Memory B cell (primary cell): ENCODE data around the gene KRTAP10-4.
A peak's percentile ranks its signal among the peaks of the same experiment; 100 is the strongest.

Experiments used
- ATAC-seq: fragments of 150-1000 bp; cut with Tn5 transposase; 2 replicates; pipeline ENCODE4 v1.10.0; 2021; ENCODE audit warnings: low read depth, mild to moderate bottlenecking, moderate library complexity
- DNase-seq, 2 donors: peaks; one replicate each; pipeline ENCODE4 v3.0.0; 2022; ENCODE audit warnings: low spot score in 2 of 2
- H3K27ac Mint-ChIP-seq: one replicate; pipeline ENCODE4 v1.8.0; 2022; ENCODE audit warnings: mild to moderate bottlenecking, moderate library complexity, mixed read lengths
- H3K27me3 Mint-ChIP-seq: one replicate; pipeline ENCODE4 v1.8.0; 2022; ENCODE audit warnings: mixed read lengths
- H3K36me3 Mint-ChIP-seq: one replicate; pipeline ENCODE4 v1.8.0; 2022; ENCODE audit warnings: mild to moderate bottlenecking, mixed read lengths
- H3K4me1 Mint-ChIP-seq: one replicate; pipeline ENCODE4 v1.8.0; 2022; ENCODE audit warnings: mixed read lengths
- H3K4me3 Mint-ChIP-seq: one replicate; pipeline ENCODE4 v1.8.0; 2022; ENCODE audit warnings: mild to moderate bottlenecking, moderate library complexity, mixed read lengths
- H3K9me3 Mint-ChIP-seq: one replicate; pipeline ENCODE4 v1.8.0; 2022; ENCODE audit warnings: mixed read lengths

The KRTAP10-4 gene

GRCh38 chr21:44558695-44559094, 14.8 kb upstream of the KRTAP10-4 start, which contains the start of gene KRTAP10-3:
KRTAP10-3 (minus strand) TSS chr21:44558795; CDS start chr21:44558715, 80 bp downstream.
- Mint-ChIP-seq H3K4me3 (no peak within 1 kb of the TSS), H3K4me1 (peaks cover 11% of the 10 kb centered on the region), H3K9me3 (peaks cover 22% of the 10 kb centered on the region), H3K27me3 (peaks cover 14% of the 10 kb centered on the region), H3K27ac (peak within 1 kb of the TSS; percentile 39), H3K36me3 (peaks cover 15% of the 10 kb centered on the region)
- no peak for ATAC-seq
- no peak for DNase-seq

GRCh38 chr21:44564099-44564498, 9.4 kb upstream of the KRTAP10-4 start:
- peaks cover 22% of the 10 kb centered on the region for H3K9me3 Mint-ChIP-seq
- H3K4me1 Mint-ChIP-seq: peaks cover 22% of the 10 kb centered on the region
- no peak overlapping the region for H3K4me3 Mint-ChIP-seq
- H3K27ac Mint-ChIP-seq: peak overlapping the region; percentile 90
- peaks cover 10% of the 10 kb centered on the region for H3K36me3 Mint-ChIP-seq
- ATAC-seq (no peak), DNase-seq (no peak)
- H3K27me3 Mint-ChIP-seq: peaks cover 2% of the 10 kb centered on the region

DNA sequence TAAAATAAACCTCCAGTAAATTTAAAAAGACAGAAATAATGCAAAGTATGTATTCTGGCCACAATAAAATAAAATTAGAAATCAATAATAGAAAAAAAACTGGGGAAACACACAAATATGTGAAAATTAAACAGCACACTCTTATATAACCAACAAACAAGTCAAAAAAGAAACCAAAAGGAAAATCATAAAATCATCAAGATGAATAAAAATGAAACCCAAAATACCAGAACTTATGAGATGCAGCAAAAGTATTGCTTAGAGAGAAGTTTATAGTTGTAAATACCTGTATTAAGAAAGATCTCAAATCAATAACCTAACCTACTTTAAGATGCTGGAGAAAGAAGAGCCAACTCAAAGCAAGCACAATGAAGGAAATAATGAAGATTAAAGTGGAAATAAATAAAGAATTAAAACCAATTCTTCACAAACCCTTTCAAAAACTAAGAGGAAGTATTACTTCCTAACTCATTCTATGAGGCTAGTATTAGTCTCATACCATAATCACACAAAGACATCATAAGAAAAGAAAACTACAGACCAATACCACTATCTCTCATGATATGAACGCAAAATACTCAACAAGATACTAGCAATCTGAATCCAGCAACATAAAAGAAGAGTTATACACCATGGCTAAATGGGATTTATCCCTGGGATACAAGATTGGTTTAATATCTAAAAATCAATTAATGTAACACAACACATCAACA, 8.5 kb upstream of the KRTAP10-4 start:
- Mint-ChIP-seq H3K9me3 (peaks cover 20% of the 10 kb centered on the region), H3K36me3 (peaks cover 8% of the 10 kb centered on the region), H3K4me3 (peak overlapping the region; percentile 30), H3K27me3 (peaks cover 1% of the 10 kb centered on the region), H3K27ac (peak overlapping the region; percentile 90), H3K4me1 (peaks cover 22% of the 10 kb centered on the region)
- DNase-seq (peak in 1 of 2 donors; percentile 8), ATAC-seq (peak; percentile 69)

- H3K27ac Mint-ChIP-seq: peak overlapping the region; percentile 64
- peaks cover 6% of the 10 kb centered on the region for H3K36me3 Mint-ChIP-seq
- peaks cover 1% of the 10 kb centered on the region for H3K27me3 Mint-ChIP-seq
- H3K4me1 Mint-ChIP-seq: peaks cover 20% of the 10 kb centered on the region
- peaks cover 13% of the 10 kb centered on the region for H3K9me3 Mint-ChIP-seq
- no peak for DNase-seq
- peak; percentile 72 for ATAC-seq
- H3K4me3 Mint-ChIP-seq: no peak overlapping the region
Observed at GRCh38 chr21:44566403-44566802, 7.1 kb upstream of the KRTAP10-4 start.

- H3K4me3 Mint-ChIP-seq: no peak overlapping the region
- peaks cover 3% of the 10 kb centered on the region for H3K36me3 Mint-ChIP-seq
- H3K27me3 Mint-ChIP-seq: peaks cover 8% of the 10 kb centered on the region
- ATAC-seq (no peak), DNase-seq (no peak)
- peaks cover 7% of the 10 kb centered on the region for H3K9me3 Mint-ChIP-seq
- H3K4me1 Mint-ChIP-seq: peaks cover 15% of the 10 kb centered on the region
- peak overlapping the region; percentile 64 for H3K27ac Mint-ChIP-seq
Observed at GRCh38 chr21:44567481-44568171, 5.9 kb upstream of the KRTAP10-4 start.

- DNase-seq (no peak), ATAC-seq (no peak)
- Mint-ChIP-seq H3K27ac (no peak overlapping the region), H3K4me3 (no peak overlapping the region), H3K36me3 (peaks cover 1% of the 10 kb centered on the region), H3K4me1 (peaks cover 15% of the 10 kb centered on the region), H3K9me3 (peaks cover 3% of the 10 kb centered on the region), H3K27me3 (peaks cover 8% of the 10 kb centered on the region)
Observed at GRCh38 chr21:44568261-44568660, 5.3 kb upstream of the KRTAP10-4 start.

GRCh38 chr21:44568667-44569556, 4.6 kb upstream of the KRTAP10-4 start:
- no peak overlapping the region for H3K4me3 Mint-ChIP-seq
- no peak for ATAC-seq

DNA sequence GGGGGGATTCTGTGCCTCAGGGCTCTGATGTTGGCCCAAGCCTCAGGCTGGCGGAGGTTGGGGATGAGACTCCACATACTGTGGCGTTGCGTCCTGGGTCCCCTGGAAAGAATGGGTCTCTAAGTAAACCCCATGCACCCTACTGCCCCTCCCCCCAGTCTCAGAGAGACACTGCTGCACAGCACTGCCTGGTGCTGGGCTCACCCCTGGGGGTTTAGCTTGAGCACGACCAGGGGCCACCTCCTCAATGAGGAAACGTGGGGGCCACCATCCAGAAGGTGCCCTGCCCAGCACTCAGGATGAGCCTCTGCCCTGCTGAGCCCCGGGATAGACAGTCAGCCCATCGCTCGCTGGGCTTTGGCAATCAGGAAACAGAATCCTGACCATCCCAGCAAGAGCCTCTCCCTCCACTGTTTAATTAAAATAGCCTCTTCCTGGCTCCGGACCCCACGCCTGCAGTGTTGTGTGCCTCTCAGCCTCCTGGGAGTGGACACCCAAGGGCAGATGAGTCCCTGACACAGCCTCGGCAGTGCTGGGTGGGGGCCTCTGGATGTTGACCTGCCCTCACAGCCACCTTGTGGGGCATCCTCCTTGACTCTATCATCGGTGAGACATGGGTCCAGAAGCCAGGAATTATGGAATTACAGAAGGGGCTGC, 3.5 kb upstream of the KRTAP10-4 start:
- Mint-ChIP-seq H3K4me3 (no peak overlapping the region), H3K4me1 (peaks cover 13% of the 10 kb centered on the region), H3K27ac (no peak overlapping the region), H3K27me3 (peaks cover 15% of the 10 kb centered on the region), H3K36me3 (peaks cover 1% of the 10 kb centered on the region), H3K9me3 (peaks cover 2% of the 10 kb centered on the region)
- no peak for DNase-seq
- ATAC-seq: no peak

More at GRCh38 chr21:44568667-44569556, 4.6 kb upstream of the KRTAP10-4 start:
- DNase-seq: no peak
- peak overlapping the region; percentile 43 for H3K27ac Mint-ChIP-seq
- H3K36me3 Mint-ChIP-seq: peaks cover 1% of the 10 kb centered on the region
- H3K4me1 Mint-ChIP-seq: peaks cover 15% of the 10 kb centered on the region
- H3K9me3 Mint-ChIP-seq: peaks cover 2% of the 10 kb centered on the region
- peaks cover 8% of the 10 kb centered on the region for H3K27me3 Mint-ChIP-seq

DNA sequence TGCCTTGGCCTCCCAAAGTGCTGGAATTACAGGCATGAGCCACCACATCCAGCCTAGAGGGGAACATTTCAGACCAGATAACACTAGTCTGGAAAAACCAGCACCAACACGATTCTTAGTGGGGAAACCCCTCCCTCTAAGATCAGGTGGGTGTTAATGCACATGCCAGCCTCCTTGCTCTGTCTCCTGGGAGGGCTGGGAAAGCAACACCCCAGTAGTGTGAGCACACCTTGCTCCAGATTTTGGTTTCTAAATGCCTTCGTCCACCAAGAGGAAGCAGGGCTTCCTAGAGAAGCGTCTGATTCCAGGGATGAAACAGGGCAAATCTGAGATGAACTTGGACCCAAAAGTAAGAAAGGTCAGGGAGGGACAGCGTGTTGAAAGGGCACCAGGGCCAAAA, 2.2 kb upstream of the KRTAP10-4 start:
- Mint-ChIP-seq H3K4me3 (no peak overlapping the region), H3K27me3 (peaks cover 19% of the 10 kb centered on the region), H3K9me3 (peaks cover 2% of the 10 kb centered on the region), H3K36me3 (peaks cover 1% of the 10 kb centered on the region), H3K4me1 (peaks cover 9% of the 10 kb centered on the region), H3K27ac (no peak overlapping the region)
- ATAC-seq: no peak
- no peak for DNase-seq

DNA sequence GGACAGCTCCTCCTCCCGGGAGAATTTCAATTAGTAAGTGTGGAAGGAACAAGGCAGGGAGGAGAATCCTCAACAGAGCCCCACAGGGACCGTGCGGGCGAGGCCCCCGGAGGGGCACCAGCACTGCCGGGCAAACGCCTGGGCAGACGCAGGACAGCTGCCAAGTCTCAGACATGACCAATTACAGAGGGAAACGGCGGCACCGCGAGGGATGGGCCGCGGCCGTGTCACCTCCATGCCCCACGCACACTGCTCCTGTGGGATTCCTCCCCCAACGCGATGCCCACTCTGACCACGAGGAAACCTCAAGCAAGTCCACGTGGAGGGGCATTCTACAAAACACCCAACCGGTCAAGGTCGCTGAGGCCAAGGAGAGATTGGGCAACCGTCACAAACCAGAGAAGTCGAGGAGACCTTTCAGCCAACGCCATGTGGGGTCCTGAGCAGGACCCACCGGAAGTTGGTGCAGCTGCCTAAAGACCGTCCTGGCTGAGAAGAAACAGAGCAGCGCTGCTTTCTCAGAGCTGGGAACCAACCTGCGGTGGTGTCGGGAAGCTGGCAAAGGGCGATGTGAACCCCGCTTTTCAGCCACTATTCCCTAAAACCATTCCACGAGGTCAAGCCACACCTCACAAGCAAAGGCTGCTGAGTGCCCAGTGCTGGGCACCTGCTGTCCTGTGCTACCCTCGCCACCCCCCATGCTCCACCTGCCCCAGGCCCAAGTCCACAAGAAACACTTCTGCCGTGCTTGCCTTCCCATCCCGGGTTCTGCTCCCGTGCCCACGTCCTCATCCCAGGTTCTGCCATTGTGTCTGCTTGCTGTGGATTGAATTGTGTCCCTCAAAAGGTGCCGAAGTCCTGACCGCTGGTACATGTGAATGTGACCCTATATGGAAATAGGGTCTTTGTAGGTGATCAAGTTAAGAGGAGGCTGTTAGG, 1.4 kb upstream of the KRTAP10-4 start:
- ATAC-seq: no peak
- H3K9me3 Mint-ChIP-seq: peaks cover 5% of the 10 kb centered on the region
- H3K27ac Mint-ChIP-seq: no peak overlapping the region
- H3K4me3 Mint-ChIP-seq: no peak overlapping the region
- DNase-seq: no peak
- H3K36me3 Mint-ChIP-seq: peaks cover 3% of the 10 kb centered on the region
- H3K27me3 Mint-ChIP-seq: peaks cover 19% of the 10 kb centered on the region
- peaks cover 8% of the 10 kb centered on the region for H3K4me1 Mint-ChIP-seq

GRCh38 chr21:44572959-44573583, 458 bp upstream of the KRTAP10-4 start:
- H3K27ac Mint-ChIP-seq: no peak overlapping the region

More at GRCh38 chr21:44572959-44573583, 458 bp upstream of the KRTAP10-4 start:
- peaks cover 3% of the 10 kb centered on the region for H3K36me3 Mint-ChIP-seq
- ATAC-seq (no peak), DNase-seq (no peak)
- peaks cover 2% of the 10 kb centered on the region for H3K4me1 Mint-ChIP-seq
- H3K9me3 Mint-ChIP-seq: peaks cover 9% of the 10 kb centered on the region
- no peak overlapping the region for H3K4me3 Mint-ChIP-seq
- H3K27me3 Mint-ChIP-seq: peaks cover 22% of the 10 kb centered on the region
